Nephron (organoid): ENCODE results near the gene UBB.

Experiments used
- H3K27ac Mint-ChIP-seq, 3 experiments: 2 replicates each; pipeline ENCODE4 v1.8.0; 2020; ENCODE audit warnings: mixed read lengths in 3 of 3, mild to moderate bottlenecking in 2 of 3, moderate library complexity in 1 of 3
- H3K27me3 Mint-ChIP-seq: 2 replicates; pipeline ENCODE4 v1.8.0; 2021; ENCODE audit warnings: low read depth, mild to moderate bottlenecking, moderate library complexity, mixed read lengths
- H3K36me3 Mint-ChIP-seq: 2 replicates; pipeline ENCODE4 v1.8.0; 2020; ENCODE audit warnings: low read depth, mixed read lengths
- H3K4me1 Mint-ChIP-seq: 2 replicates; pipeline ENCODE4 v1.8.0; 2020; ENCODE audit warnings: mixed read lengths
- H3K4me3 Mint-ChIP-seq, 3 experiments: 2 replicates each; pipeline ENCODE4 v1.8.0; 2020; ENCODE audit warnings: mild to moderate bottlenecking in 3 of 3, mixed read lengths in 3 of 3, moderate library complexity in 2 of 3
- H3K9me3 Mint-ChIP-seq: 2 replicates; pipeline ENCODE4 v1.8.0; 2020; ENCODE audit warnings: mixed read lengths
- TF ChIP-seq, protein P1 (sequence below), 3 experiments: fragments of 200-600 bp; sonication (generic); IDR thresholded peaks; one replicate each; pipeline ENCODE4 v1.5.0; 2021; ENCODE audit warnings: antibody characterized with exemption in 3 of 3; ENCODE audit not compliant: unreplicated experiment in 3 of 3

UBB gene

DNA sequence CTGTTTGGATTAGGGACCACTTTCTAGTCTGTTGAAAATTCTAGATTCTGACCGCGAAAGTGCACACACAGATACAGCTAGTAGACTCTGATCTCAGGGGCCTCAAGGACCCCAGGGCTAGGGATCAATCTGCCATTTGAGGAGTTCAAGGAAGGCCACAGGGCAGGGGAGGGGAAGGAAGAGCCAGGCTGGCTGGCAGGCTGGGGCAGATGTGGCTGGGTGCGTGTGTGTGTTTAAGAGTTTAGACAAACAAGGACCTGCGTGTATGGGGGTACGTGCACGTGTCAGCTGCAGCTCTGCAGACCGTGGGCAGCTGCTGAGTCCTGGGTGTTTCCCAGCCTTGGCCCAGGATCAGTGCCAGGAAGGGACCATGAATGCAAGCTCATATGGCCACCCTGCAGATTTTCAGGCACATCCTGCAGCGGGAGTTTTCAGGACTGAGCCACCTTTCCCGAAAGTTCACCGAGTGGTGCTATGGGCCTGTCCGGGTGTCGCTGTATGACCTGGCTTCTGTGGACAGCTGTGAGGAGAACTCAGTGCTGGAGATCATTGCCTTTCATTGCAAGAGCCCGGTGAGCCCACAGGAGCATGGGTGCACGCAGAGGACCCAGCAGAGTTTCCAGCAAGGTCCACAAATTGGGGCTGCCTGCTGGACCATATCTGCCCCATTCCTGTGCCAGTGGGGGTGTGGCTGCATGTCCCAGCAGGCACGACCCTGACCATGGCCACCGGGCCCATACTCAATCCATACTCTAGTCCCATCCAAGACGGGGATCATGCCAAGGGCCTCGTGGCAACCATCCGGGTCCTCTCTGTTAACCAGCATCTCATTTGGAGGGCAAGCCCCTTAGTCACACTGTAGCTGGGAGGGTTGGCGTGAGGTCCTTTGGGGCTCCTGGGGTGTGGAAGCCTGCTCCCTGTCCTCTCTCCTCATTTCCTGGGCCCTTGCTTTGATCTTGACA is 45.1 kb downstream of the UBB start:
- H3K27me3 Mint-ChIP-seq = no peaks in the 10 kb centered on the region
- no peak overlapping the region for H3K27ac Mint-ChIP-seq
- H3K36me3 Mint-ChIP-seq = no peaks in the 10 kb centered on the region
- no peak overlapping the region for H3K4me3 Mint-ChIP-seq
- TF ChIP-seq, protein P1, sequence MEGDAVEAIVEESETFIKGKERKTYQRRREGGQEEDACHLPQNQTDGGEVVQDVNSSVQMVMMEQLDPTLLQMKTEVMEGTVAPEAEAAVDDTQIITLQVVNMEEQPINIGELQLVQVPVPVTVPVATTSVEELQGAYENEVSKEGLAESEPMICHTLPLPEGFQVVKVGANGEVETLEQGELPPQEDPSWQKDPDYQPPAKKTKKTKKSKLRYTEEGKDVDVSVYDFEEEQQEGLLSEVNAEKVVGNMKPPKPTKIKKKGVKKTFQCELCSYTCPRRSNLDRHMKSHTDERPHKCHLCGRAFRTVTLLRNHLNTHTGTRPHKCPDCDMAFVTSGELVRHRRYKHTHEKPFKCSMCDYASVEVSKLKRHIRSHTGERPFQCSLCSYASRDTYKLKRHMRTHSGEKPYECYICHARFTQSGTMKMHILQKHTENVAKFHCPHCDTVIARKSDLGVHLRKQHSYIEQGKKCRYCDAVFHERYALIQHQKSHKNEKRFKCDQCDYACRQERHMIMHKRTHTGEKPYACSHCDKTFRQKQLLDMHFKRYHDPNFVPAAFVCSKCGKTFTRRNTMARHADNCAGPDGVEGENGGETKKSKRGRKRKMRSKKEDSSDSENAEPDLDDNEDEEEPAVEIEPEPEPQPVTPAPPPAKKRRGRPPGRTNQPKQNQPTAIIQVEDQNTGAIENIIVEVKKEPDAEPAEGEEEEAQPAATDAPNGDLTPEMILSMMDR (IDR thresholded peaks at IDR 0.05; ENCODE audit: unreplicated experiment in 3 of 3) = no peak
- no peaks in the 10 kb centered on the region for H3K9me3 Mint-ChIP-seq
- peaks cover 15% of the 10 kb centered on the region for H3K4me1 Mint-ChIP-seq

GRCh38 chr17:16427020-16427419 is 46.1 kb downstream of the UBB start:
- TF ChIP-seq, protein P1 (IDR thresholded peaks at IDR 0.05; ENCODE audit: unreplicated experiment in 3 of 3) = no peak
- no peaks in the 10 kb centered on the region for H3K36me3 Mint-ChIP-seq

GRCh38 chr17:16428098-16428882 is 47.4 kb downstream of the UBB start:
- TF ChIP-seq, protein P1 (IDR thresholded peaks at IDR 0.05; ENCODE audit: unreplicated experiment in 3 of 3) = peak; percentile 44 to 62 (median 52)
- Mint-ChIP-seq H3K27me3 (no peaks in the 10 kb centered on the region), H3K4me3 (no peak overlapping the region)

More at GRCh38 chr17:16427020-16427419, 46.1 kb downstream of the UBB start:
- Mint-ChIP-seq H3K9me3 (no peaks in the 10 kb centered on the region), H3K4me1 (peaks cover 15% of the 10 kb centered on the region), H3K27ac (no peak overlapping the region), H3K27me3 (no peaks in the 10 kb centered on the region), H3K4me3 (no peak overlapping the region)

GRCh38 chr17:16429083-16429482 is 48.2 kb downstream of the UBB start:
- TF ChIP-seq, protein P1 (IDR thresholded peaks at IDR 0.05; ENCODE audit: unreplicated experiment in 3 of 3) = no peak
- Mint-ChIP-seq H3K4me3 (no peak overlapping the region), H3K4me1 (peaks cover 15% of the 10 kb centered on the region), H3K36me3 (no peaks in the 10 kb centered on the region), H3K9me3 (no peaks in the 10 kb centered on the region), H3K27ac (no peak overlapping the region), H3K27me3 (no peaks in the 10 kb centered on the region)

More at GRCh38 chr17:16428098-16428882, 47.4 kb downstream of the UBB start:
- H3K36me3 Mint-ChIP-seq = no peaks in the 10 kb centered on the region
- no peaks in the 10 kb centered on the region for H3K9me3 Mint-ChIP-seq
- peaks cover 15% of the 10 kb centered on the region for H3K4me1 Mint-ChIP-seq
- no peak overlapping the region for H3K27ac Mint-ChIP-seq

- H3K4me3 Mint-ChIP-seq = no peak overlapping the region
- H3K27me3 Mint-ChIP-seq = no peaks in the 10 kb centered on the region
- TF ChIP-seq, protein P1 (IDR thresholded peaks at IDR 0.05; ENCODE audit: unreplicated experiment in 3 of 3) = no peak
- H3K27ac Mint-ChIP-seq = no peak overlapping the region
- H3K4me1 Mint-ChIP-seq = peaks cover 12% of the 10 kb centered on the region
- no peaks in the 10 kb centered on the region for H3K9me3 Mint-ChIP-seq
- no peaks in the 10 kb centered on the region for H3K36me3 Mint-ChIP-seq
Observed at GRCh38 chr17:16430650-16431049, 49.8 kb downstream of the UBB start.
